Keratinocyte (primary cell): ENCODE results near the gene PEMT.

Experiments used
- CTCF ChIP-seq, 3 experiments: IDR thresholded peaks in 1 of 3; conservative IDR thresholded peaks in 1 of 3; optimal IDR thresholded peaks in 1 of 3; 2 replicates in 2 of 3; 3 replicates in 1 of 3; pipeline versions ENCODE3 to v1.5.1; 2011; ENCODE audit warnings: low read length in 3 of 3, mild to moderate bottlenecking in 3 of 3, moderate library complexity in 2 of 3, control low read depth in 1 of 3, inconsistent platforms in 1 of 3; ENCODE audit not compliant: insufficient read depth in 2 of 3; ENCODE audit errors: extremely low read depth in 1 of 3
- EZH2 ChIP-seq: IDR thresholded peaks from one replicate; pipeline ENCODE4 v1.6.1; 2012; ENCODE audit warnings: inconsistent platforms, mild to moderate bottlenecking, low read length, moderate library complexity

- no peak for TF ChIP-seq CTCF (optimal IDR thresholded peaks at IDR 0.05 in 1 of 3, IDR thresholded peaks at IDR 0.05 in 1 of 3, conservative IDR thresholded peaks at IDR 0.05 in 1 of 3; ENCODE audit: extremely low read depth in 1 of 3, insufficient read depth in 2 of 3, low read length in 3 of 3)
- no peak for TF ChIP-seq EZH2
Observed at GRCh38 chr17:17535957-17536356, 55.6 kb downstream of the PEMT start.
